ENCODE results near the gene MEF2B.
"Not testable (repeated sequence)": the region's sequence is repeated elsewhere in the genome, so short reads cannot be mapped to it uniquely, and the experiment has no call there.

MEF2B gene

DNA sequence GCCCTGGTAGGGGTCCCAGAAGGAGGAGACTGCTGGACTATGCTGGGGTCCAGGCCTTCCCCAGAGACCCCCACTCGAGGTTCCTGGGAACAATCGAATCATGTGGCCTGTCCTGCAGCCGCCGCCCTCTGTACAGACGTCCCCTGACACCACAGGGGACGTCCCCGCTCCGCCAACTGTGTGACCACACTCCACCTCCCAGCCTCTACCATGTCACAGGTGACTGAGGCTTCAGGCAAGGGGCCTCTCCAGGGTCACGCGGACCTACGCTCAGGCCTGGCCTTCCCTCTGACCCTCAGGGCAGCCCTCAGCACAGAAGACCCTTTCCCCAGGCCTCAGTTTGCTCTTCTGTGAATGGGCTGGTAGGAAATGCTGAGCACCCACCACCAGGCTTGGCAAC lies 18.6 kb downstream of the MEF2B start:
- Histone ChIP-seq H3K4me1 (ENCODE audit: insufficient read depth, low read length) (no peaks in the 10 kb centered on the region), H3K27ac (ENCODE audit: low read length) (no peak overlapping the region), H3K27me3 (ENCODE audit: insufficient read depth, low read length) (no peaks in the 10 kb centered on the region), H3K4me3 (ENCODE audit: low read length) (no peak overlapping the region), H3K36me3 (ENCODE audit: insufficient read depth, low read depth, low read length) (no peaks in the 10 kb centered on the region), H3K9ac (ENCODE audit: low read depth, low read length) (no peak overlapping the region), H3K9me3 (ENCODE audit: insufficient read depth, low read depth, low read length) (no peaks in the 10 kb centered on the region)

DNA sequence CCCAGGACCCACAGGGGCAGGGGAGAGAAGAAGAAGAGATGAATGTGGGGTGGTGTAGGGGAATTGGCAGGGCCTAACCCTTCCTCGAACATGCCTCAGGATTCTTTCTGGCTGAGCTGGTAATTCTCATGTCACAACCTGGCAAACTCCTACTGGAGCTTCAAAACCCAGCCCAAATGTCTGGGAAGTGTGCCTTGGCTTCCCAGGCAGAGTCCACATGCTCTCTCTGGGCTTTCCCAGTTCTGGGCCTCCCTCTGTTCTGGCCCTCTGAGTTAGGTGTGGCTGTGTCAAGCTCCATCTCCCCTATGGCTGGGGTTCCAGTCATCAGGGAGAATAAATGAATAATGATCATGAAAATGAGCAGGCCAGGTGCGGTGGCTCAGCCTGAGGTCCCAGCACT lies 20.6 kb downstream of the MEF2B start:
- no peaks in the 10 kb centered on the region for H3K4me1 ChIP-seq (ENCODE audit: insufficient read depth, low read length)
- no peaks in the 10 kb centered on the region for H3K9me3 ChIP-seq (ENCODE audit: insufficient read depth, low read depth, low read length)
- H3K9ac ChIP-seq (ENCODE audit: low read depth, low read length): no peak overlapping the region
- no peak overlapping the region for H3K4me3 ChIP-seq (ENCODE audit: low read length)
- H3K27ac ChIP-seq (ENCODE audit: low read length): no peak overlapping the region
- H3K27me3 ChIP-seq (ENCODE audit: insufficient read depth, low read length): no peaks in the 10 kb centered on the region
- no peaks in the 10 kb centered on the region for H3K36me3 ChIP-seq (ENCODE audit: insufficient read depth, low read depth, low read length)

DNA sequence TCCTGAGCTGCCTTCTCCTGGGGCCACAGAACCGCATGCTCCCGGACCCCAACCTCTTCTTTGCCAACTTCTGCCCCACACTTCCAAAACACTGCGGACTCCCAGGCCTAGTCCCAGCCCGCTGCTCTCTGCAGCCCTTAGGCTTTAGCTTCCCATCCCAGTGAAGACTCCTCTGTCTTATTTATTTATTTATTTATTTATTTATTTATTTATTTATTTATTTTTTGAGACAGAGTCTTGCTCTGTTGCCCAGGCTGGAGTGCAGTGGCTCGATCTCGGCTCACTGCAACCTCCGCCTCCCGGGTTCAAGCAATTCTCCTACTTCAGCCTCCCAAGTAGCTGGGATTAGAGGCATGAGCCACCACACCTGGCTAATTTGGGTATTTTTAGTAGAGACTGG lies 21.6 kb downstream of the MEF2B start:
- not testable (repeated sequence) for H3K36me3 ChIP-seq (ENCODE audit: insufficient read depth, low read depth, low read length); H3K4me3 ChIP-seq (ENCODE audit: low read length); H3K9me3 ChIP-seq (ENCODE audit: insufficient read depth, low read depth, low read length); H3K9ac ChIP-seq (ENCODE audit: low read depth, low read length); H3K27ac ChIP-seq (ENCODE audit: low read length); H3K4me1 ChIP-seq (ENCODE audit: insufficient read depth, low read length); H3K27me3 ChIP-seq (ENCODE audit: insufficient read depth, low read length)

DNA sequence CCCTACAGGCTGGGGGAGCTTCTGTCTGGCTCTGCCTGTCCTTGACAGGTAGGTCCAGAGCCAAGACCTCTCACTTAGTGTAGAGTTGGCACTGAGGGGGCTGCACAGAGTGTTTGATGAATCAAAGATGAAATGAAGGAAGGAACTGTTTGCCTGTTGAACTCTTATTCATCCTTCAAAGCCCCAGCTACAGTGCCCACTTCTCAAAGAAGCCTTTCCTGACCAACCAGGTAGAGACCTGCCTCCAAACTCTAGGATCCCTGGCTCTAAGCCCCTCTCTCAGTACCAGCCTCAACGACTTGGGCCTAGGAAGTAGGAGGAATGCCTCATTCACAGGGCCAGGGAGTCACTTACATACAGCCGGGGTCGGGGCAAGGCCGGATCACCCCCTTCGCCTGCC lies 22.7 kb downstream of the MEF2B start:
- H3K9me3 ChIP-seq (ENCODE audit: insufficient read depth, low read depth, low read length): no peaks in the 10 kb centered on the region
- H3K27ac ChIP-seq (ENCODE audit: low read length): no peak overlapping the region
- no peak overlapping the region for H3K4me3 ChIP-seq (ENCODE audit: low read length)
- H3K27me3 ChIP-seq (ENCODE audit: insufficient read depth, low read length): no peaks in the 10 kb centered on the region
- no peaks in the 10 kb centered on the region for H3K36me3 ChIP-seq (ENCODE audit: insufficient read depth, low read depth, low read length)
- H3K4me1 ChIP-seq (ENCODE audit: insufficient read depth, low read length): no peaks in the 10 kb centered on the region
- no peak overlapping the region for H3K9ac ChIP-seq (ENCODE audit: low read depth, low read length)

DNA sequence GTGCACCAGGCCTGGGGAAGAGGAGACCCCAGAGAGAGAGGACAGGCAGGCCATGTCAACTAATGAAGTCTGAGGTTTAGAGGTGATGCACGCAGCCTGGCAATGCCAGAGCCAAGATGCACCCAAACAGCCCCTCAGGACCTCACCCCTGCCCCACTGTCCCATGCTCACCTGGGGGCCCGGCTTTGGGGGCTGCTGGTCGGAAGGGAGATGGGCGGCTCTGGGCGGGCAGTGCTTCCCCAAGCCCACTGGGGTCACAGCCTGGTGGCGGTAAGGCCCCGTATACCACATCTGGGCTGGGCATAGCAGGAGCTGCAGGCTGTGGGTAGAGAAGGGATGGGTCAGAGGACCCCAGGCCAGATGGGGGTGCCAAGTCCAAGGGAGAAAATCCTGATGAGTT lies 23.2 kb downstream of the MEF2B start:
- Histone ChIP-seq H3K4me1 (ENCODE audit: insufficient read depth, low read length) (no peaks in the 10 kb centered on the region), H3K9ac (ENCODE audit: low read depth, low read length) (no peak overlapping the region), H3K9me3 (ENCODE audit: insufficient read depth, low read depth, low read length) (no peaks in the 10 kb centered on the region), H3K27ac (ENCODE audit: low read length) (no peak overlapping the region), H3K4me3 (ENCODE audit: low read length) (no peak overlapping the region), H3K27me3 (ENCODE audit: insufficient read depth, low read length) (no peaks in the 10 kb centered on the region), H3K36me3 (ENCODE audit: insufficient read depth, low read depth, low read length) (no peaks in the 10 kb centered on the region)

DNA sequence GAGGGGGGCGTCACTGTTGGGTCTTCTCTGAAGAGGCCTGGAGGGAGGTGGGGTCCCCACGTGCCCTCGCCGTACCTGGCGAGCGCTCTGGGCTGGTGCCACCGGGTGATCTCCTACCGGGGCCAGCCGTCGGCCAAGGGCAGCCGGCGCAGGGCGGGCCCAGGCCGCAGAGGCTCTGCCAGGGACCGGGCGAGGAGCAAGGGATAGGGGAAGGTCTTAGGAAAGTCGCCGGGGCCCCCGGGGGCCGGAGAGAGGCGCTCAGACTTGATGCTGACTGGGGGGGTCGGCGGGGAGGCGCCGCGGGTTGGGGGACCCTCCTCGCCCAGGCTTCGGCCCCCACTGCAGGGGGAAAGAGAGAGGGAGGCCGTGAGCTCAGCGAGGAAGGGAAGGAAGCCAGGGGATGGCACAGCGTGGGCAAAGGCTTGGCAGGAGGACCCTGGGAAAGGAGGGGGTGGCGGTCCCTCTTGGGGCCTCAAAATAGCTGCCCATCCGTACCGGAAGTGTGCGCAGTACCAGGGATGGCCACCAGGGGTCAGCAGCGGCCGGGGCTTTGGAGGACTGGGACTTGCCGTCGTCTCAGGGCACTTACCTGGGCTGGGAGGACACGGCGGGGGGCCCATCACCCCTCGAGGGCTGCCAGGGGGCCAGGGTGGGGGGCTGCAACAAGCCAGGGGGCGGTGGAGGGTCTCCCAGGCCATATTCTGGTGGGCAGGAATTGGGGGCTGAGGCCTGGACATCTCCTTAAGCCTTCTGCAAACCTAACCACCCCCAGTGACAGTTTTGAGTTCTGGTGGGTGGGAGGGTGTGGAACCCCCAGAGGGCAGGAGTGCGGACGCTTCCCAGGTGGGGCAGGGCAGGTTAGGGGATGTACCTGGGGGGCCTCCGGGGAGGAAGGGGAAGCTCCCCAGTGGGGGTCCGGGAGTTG lies 24.1 kb downstream of the MEF2B start:
- H3K36me3 ChIP-seq (ENCODE audit: insufficient read depth, low read depth, low read length): no peaks in the 10 kb centered on the region
- H3K27me3 ChIP-seq (ENCODE audit: insufficient read depth, low read length): peaks cover 2% of the 10 kb centered on the region
- H3K27ac ChIP-seq (ENCODE audit: low read length): no peak overlapping the region
- H3K9ac ChIP-seq (ENCODE audit: low read depth, low read length): no peak overlapping the region
- no peak overlapping the region; the same call in 1 of the 2 replicates for H3K4me3 ChIP-seq (ENCODE audit: low read length)
- H3K9me3 ChIP-seq (ENCODE audit: insufficient read depth, low read depth, low read length): no peaks in the 10 kb centered on the region
- H3K4me1 ChIP-seq (ENCODE audit: insufficient read depth, low read length): no peaks in the 10 kb centered on the region

DNA sequence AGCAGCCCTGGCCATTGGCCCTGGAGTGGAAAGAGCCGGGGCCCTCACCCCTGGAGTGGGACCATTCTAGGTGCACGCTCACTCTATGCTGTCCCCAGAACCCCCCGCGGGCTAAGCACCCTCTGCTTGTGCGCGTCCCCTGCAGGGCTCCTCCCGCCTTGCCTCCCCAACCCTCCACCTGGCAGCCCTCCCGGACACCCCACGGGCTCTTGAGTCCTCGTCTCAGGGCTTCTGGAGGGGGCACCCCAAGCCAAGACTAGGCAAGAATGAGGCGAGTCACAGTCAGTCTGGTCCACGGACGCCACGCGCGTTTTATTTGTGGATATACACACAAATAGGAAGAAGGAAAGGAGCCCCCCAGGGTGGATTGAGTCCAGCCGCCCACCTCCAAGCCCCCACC lies 24.8 kb downstream of the MEF2B start:
- H3K4me3 ChIP-seq (ENCODE audit: low read length): no peak overlapping the region
- H3K4me1 ChIP-seq (ENCODE audit: insufficient read depth, low read length): no peaks in the 10 kb centered on the region
- H3K9ac ChIP-seq (ENCODE audit: low read depth, low read length): no peak overlapping the region
- peaks cover 8% of the 10 kb centered on the region for H3K27me3 ChIP-seq (ENCODE audit: insufficient read depth, low read length)
- H3K27ac ChIP-seq (ENCODE audit: low read length): no peak overlapping the region
- no peaks in the 10 kb centered on the region for H3K36me3 ChIP-seq (ENCODE audit: insufficient read depth, low read depth, low read length)
- H3K9me3 ChIP-seq (ENCODE audit: insufficient read depth, low read depth, low read length): no peaks in the 10 kb centered on the region

DNA sequence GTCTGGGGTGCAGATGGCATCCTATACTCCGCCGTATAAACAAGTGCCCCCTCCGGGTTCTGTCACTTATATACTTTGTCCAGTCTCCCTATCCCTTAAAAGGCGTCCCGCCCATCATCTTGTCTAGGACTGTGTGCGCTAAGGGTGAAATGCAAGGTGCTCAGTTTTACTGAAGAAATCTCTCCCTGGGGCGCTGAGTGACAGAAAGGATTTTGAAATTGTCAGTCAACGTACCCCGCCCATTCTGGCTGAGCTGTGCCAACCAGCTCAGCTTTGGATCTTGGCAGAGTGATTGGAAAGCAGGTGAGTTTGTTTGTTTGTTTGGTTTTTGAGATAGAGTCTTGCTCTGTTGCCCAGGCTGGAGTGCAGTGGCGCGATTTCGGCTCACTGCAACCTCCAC lies 27.7 kb downstream of the MEF2B start:
- Histone ChIP-seq H3K9me3 (ENCODE audit: insufficient read depth, low read depth, low read length) (no peaks in the 10 kb centered on the region), H3K27me3 (ENCODE audit: insufficient read depth, low read length) (peaks cover 17% of the 10 kb centered on the region), H3K4me3 (ENCODE audit: low read length) (no peak overlapping the region), H3K4me1 (ENCODE audit: insufficient read depth, low read length) (no peaks in the 10 kb centered on the region), H3K27ac (ENCODE audit: low read length) (no peak overlapping the region), H3K9ac (ENCODE audit: low read depth, low read length) (no peak overlapping the region), H3K36me3 (ENCODE audit: insufficient read depth, low read depth, low read length) (no peaks in the 10 kb centered on the region)

DNA sequence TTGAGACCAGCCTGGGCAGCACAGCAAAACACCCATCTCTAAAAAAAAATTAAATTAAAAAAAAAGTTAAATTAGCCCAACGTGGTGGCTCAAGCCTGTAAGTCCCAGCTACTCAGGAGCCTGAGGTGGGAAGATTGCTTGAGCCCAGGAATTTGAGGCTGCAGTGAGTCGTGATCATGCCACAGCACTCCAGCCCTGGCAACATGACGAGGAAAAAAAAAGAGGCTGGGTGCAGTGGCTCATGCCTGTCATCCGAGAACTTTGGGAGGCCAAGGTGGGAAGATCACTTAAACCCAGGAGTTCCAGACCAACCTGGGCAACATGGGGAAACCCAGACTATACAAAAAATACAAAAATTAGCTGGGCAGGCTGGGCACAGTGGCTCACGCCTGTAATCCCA lies 29.6 kb downstream of the MEF2B start:
- Histone ChIP-seq H3K36me3 (ENCODE audit: insufficient read depth, low read depth, low read length) (no peaks in the 10 kb centered on the region), H3K4me3 (ENCODE audit: low read length) (no peak overlapping the region), H3K27me3 (ENCODE audit: insufficient read depth, low read length) (peaks cover 23% of the 10 kb centered on the region), H3K9me3 (ENCODE audit: insufficient read depth, low read depth, low read length) (no peaks in the 10 kb centered on the region), H3K27ac (ENCODE audit: low read length) (no peak overlapping the region), H3K4me1 (ENCODE audit: insufficient read depth, low read length) (no peaks in the 10 kb centered on the region), H3K9ac (ENCODE audit: low read depth, low read length) (no peak overlapping the region)

DNA sequence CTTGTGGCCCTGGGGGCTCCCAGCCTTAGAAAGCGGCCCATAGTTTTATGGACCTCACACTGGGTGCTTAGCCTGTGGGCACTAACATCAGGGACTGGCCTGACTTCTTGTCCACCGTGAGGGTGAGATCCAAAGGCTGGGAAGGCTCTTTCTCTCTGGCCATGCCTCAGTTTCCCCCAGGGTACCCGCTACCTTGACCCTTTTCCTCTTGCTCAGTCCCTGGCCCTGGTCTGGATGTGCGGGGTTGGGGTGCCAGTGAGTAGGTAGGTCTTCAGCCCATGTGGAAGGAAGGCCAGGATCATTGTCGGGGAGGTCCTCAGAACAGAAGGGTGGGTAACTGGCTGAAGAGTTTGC lies 30.2 kb downstream of the MEF2B start:
- Histone ChIP-seq H3K36me3 (ENCODE audit: insufficient read depth, low read depth, low read length) (no peaks in the 10 kb centered on the region), H3K27me3 (ENCODE audit: insufficient read depth, low read length) (peaks cover 23% of the 10 kb centered on the region), H3K4me3 (ENCODE audit: low read length) (no peak overlapping the region), H3K9me3 (ENCODE audit: insufficient read depth, low read depth, low read length) (no peaks in the 10 kb centered on the region), H3K27ac (ENCODE audit: low read length) (no peak overlapping the region), H3K4me1 (ENCODE audit: insufficient read depth, low read length) (no peaks in the 10 kb centered on the region), H3K9ac (ENCODE audit: low read depth, low read length) (no peak overlapping the region)

DNA sequence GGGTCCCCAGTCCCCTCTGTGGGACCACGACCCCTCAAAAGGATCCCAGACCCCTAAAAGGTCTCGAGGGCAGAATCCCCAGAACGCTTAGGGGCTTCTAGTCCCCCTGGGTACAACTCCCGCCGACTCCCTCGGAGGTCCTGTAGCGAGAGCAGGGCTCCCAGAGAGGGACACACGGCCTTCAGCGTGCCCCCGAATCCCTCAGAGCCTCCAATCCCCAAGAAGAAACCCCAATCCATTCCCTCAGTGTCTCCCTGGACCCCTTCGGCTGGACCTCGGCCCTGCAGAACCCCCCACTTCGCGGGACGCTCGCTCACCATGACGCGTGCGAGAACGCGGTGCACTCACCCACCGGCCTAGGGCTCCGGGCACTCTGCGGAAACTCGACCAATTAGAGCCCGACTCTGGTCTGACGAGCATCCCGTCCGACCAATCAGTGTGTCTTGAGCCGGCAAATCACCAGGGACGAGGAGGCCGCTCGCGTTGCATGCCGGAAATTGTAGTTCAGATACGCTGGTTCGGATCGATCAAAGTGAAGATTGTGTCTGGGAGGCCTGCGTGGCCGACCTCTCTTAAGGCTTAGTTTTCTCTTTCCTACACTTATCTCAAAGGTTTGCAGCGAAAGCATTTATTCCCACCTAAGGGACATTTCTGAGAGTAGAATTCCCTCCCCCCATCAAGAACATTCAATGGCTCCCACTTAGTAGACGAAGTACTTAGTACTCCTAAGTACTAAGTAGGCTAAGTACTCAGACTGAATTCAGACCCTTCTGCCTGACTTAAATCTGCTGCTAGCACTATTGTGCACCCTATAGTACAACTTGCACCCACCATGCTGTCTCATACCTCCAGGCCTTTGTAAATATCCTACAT lies 31.7 kb downstream of the MEF2B start, which contains the start of gene TMEM161A:
Gene TMEM161A (minus strand): TSS at position 370 of the 873 bp plus-strand sequence. CDS start 50 bp downstream, at position 320.
- Histone ChIP-seq H3K27ac (ENCODE audit: low read length) (no peak within 1 kb of the TSS), H3K36me3 (ENCODE audit: insufficient read depth, low read depth, low read length) (no peaks in the 10 kb centered on the region), H3K9me3 (ENCODE audit: insufficient read depth, low read depth, low read length) (no peaks in the 10 kb centered on the region), H3K4me3 (ENCODE audit: low read length) (peak within 1 kb of the TSS; percentile 84), H3K4me1 (ENCODE audit: insufficient read depth, low read length) (no peaks in the 10 kb centered on the region), H3K9ac (ENCODE audit: low read depth, low read length) (peak within 1 kb of the TSS; percentile 87), H3K27me3 (ENCODE audit: insufficient read depth, low read length) (peaks cover 23% of the 10 kb centered on the region)

All from iPS-20b (cell line).